ENCODE data around the gene PTF1A.

DNA sequence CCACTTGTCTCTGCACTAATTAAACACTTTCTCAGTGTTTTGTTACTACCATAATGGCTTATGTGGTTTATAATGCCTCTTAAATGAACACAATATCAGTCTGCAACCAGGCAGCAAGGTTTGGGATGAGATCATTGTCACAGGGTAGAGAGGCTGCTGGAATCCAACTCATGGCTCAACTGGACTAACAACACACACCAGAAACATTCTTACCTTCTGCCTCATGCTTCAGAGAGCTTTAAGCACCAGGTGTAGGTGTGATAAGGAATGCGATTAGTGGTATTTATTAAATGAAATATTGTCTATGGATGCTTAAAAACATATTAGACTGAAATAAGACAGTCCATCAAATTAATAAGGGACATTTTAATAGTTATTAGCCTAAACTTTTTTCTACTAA, 25.4 kb downstream of the PTF1A start:
- TF ChIP-seq EZH2phosphoT487 (IDR thresholded peaks at IDR 0.05; ENCODE audit: borderline replicate concordance) = no peak
- TF ChIP-seq, protein P1, sequence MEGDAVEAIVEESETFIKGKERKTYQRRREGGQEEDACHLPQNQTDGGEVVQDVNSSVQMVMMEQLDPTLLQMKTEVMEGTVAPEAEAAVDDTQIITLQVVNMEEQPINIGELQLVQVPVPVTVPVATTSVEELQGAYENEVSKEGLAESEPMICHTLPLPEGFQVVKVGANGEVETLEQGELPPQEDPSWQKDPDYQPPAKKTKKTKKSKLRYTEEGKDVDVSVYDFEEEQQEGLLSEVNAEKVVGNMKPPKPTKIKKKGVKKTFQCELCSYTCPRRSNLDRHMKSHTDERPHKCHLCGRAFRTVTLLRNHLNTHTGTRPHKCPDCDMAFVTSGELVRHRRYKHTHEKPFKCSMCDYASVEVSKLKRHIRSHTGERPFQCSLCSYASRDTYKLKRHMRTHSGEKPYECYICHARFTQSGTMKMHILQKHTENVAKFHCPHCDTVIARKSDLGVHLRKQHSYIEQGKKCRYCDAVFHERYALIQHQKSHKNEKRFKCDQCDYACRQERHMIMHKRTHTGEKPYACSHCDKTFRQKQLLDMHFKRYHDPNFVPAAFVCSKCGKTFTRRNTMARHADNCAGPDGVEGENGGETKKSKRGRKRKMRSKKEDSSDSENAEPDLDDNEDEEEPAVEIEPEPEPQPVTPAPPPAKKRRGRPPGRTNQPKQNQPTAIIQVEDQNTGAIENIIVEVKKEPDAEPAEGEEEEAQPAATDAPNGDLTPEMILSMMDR (conservative IDR thresholded peaks at IDR 0.05; ENCODE audit: low read length) = no peak
